Spleen (tissue), 7 donors: Measurements from ENCODE around the gene LPO.
A peak's percentile ranks its signal among the peaks of the same experiment; 100 is the strongest.

ENCODE experiments used
- POLR2A ChIP-seq, 3 donors: fragments of 450-650 bp; IDR thresholded peaks; one replicate each; pipeline ENCODE4 v1.5.1; 2017; ENCODE audit warnings: antibody characterized with exemption in 3 of 3, mild to moderate bottlenecking in 1 of 3
- POLR2AphosphoS5 ChIP-seq, 3 donors: sonication (generic); formaldehyde crosslinking; IDR thresholded peaks; one replicate each; pipeline ENCODE4 v1.5.1; 2017; ENCODE audit warnings: antibody characterized with exemption in 3 of 3
- TF ChIP-seq, protein P1 (sequence below), 11 experiments: fragments of 200-600 bp in 7 of 11; fragments of 450-650 bp in 4 of 11; sonication (generic) in 4 of 11; IDR thresholded peaks in 8 of 11; conservative IDR thresholded peaks in 3 of 11; 1 replicate in 7 of 11; 2 replicates in 4 of 11; pipeline versions ENCODE4 v1.4.0 to v1.8.0; 2016 to 2021; ENCODE audit warnings: antibody characterized with exemption in 11 of 11, inconsistent platforms in 4 of 11, mild to moderate bottlenecking in 1 of 11
- donor health status: DM: no; HTN: no; CAD: no; lungs with moderate emphysema.
- donor health status: DM: no; HTN: no; CAD: no.
- donor health status: DM: no; HTN: no; CAD: no.

DNA sequence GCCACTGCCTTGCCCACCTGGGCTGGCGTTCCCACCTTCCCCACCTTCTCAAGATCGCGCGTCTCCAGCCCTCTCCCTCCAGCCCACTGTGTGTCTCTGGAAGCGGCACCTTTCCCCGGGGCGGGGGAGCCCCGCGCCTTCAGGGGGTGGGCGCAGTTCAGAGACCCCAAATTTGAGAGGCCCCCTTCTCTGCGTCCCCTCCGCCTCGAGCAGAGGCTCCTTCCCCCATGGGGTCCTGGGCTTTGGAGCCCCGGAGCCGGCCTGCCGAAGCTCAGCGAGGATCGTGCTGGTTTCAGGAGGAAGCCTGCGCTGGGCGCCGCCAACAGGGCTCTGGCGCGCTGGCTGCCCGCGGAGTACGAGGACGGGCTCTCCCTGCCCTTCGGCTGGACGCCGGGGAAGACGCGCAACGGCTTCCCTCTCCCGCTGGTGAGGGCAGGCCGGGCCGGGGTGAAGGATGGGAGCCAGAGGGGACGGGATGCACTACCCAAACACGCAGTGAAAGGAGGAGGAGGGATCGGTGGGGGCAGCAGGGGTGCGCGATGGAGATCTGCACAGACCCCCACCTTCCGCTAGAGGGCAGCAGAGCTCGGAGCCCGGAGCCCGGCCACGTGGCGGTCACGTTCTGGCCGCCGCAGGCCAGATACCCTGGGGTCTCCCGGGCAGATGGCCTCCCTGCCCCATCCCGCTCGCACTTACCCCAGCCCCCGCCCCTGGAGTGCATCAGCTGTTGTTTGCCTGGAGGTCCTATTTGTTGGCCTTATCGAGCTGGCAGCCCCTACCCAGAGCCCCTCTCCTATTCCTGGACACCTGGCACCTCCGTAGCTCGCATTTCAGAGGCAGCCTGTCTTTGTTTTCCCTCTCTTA lies 11.1 kb downstream of the LPO start:
- TF ChIP-seq POLR2A (IDR thresholded peaks at IDR 0.05): no peak
- TF ChIP-seq POLR2AphosphoS5 (IDR thresholded peaks at IDR 0.05): peak in 2 of 3 donors; percentile 44 to 63
- TF ChIP-seq, protein P1, sequence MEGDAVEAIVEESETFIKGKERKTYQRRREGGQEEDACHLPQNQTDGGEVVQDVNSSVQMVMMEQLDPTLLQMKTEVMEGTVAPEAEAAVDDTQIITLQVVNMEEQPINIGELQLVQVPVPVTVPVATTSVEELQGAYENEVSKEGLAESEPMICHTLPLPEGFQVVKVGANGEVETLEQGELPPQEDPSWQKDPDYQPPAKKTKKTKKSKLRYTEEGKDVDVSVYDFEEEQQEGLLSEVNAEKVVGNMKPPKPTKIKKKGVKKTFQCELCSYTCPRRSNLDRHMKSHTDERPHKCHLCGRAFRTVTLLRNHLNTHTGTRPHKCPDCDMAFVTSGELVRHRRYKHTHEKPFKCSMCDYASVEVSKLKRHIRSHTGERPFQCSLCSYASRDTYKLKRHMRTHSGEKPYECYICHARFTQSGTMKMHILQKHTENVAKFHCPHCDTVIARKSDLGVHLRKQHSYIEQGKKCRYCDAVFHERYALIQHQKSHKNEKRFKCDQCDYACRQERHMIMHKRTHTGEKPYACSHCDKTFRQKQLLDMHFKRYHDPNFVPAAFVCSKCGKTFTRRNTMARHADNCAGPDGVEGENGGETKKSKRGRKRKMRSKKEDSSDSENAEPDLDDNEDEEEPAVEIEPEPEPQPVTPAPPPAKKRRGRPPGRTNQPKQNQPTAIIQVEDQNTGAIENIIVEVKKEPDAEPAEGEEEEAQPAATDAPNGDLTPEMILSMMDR (IDR thresholded peaks at IDR 0.05 in 8 of 11, conservative IDR thresholded peaks at IDR 0.05 in 3 of 11): peak; percentile 86 to 98 (median 94)
